ENCODE measurements around the gene TECTA. TPM values are rescaled to one million over a fixed set of nuclear protein-coding genes. Genes with fewer than 3 reads are reported as not detected.

Gene TECTA
- polyA plus RNA-seq, 3 donors, result 0.45 TPM; not detected in 2

- intact Hi-C loops (cut with micrococcal nuclease), result no loop called here
- H3K27me3 Mint-ChIP-seq (ENCODE audit: low read depth in 3 of 3), result peaks cover 3 to 8% (median 4%) of the 10 kb centered on the region in 3 donors
- 100% methylated on average over 1 of the region's 1 CpG for WGBS (ENCODE audit: insufficient coverage)
These were observed 127.8 kb downstream of the TECTA start for GRCh38 chr11:121228851-121229250.

DNA sequence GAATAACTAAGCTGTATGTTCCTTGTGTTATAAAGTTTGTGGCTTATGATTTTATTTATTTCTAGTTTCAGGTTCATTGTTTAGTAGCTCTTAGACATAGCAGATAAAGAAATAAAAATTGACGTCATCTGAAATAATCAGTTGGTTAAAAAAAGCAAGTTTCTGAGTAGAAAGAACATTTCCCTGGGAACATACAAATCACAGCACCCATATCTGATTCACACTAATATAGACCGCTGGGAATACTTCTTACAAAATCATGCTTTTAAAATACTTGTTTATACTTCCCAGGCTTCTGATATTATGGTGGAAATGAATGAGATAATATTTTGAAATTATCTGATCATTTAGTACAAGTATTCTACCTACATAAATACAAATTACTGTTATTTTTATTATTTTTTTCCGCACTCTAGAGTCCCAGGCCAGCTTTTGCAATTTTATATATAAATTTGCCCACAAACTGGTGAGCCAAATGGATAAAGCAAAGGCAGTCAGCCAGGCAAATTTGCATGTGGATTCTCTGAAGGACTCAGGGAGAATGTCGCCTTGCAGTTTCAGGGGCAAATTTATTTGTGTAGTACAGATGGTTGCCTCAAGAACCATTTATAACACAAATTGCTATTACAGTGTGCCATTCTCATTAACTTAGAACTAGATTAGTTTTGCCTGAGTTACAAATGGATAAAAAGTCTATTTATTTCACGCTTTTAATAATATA lies 128.6 kb downstream of the TECTA start:
- no CpG with 5 or more reads among the region's 5 CpGs for WGBS (ENCODE audit: insufficient coverage)
- Histone ChIP-seq H3K4me1 (ENCODE audit: control insufficient read depth in 1 of 2, insufficient read depth in 2 of 2, low read length in 2 of 2) (no peaks in the 10 kb centered on the region), H4K20me1 (ENCODE audit: insufficient read depth, low read length) (no peaks in the 10 kb centered on the region), H3K9ac (ENCODE audit: insufficient read depth, low read length, poor library complexity, severe bottlenecking) (no peak overlapping the region), H3K9me3 (replicated peaks in 1 of 2; ENCODE audit: control insufficient read depth in 1 of 2, insufficient read depth in 1 of 2, low read length in 2 of 2) (no peaks in the 10 kb centered on the region), H3K4me3 (replicated peaks in 1 of 3; ENCODE audit: low read depth in 2 of 3, low read length in 3 of 3) (no peak overlapping the region), H3K36me3 (replicated peaks in 1 of 2; ENCODE audit: control insufficient read depth in 1 of 2, insufficient read depth in 2 of 2, low read length in 2 of 2) (no peaks in the 10 kb centered on the region), H2AFZ (ENCODE audit: insufficient read depth, low read depth, low read length, poor library complexity, severe bottlenecking) (no peak overlapping the region), H3K27ac (ENCODE audit: low read depth in 1 of 2, low read length in 2 of 2) (no peak overlapping the region), H3K79me2 (ENCODE audit: insufficient read depth, low read length) (no peaks in the 10 kb centered on the region), H3K4me2 (replicated peaks; ENCODE audit: extremely low read depth, low read length, poor library complexity, severe bottlenecking) (no peak overlapping the region), H3K27me3 (ENCODE audit: control insufficient read depth in 2 of 2, insufficient read depth in 2 of 2, low read length in 2 of 2) (peaks cover 0 to 8% of the 10 kb centered on the region in 2 donors)
- TF ChIP-seq, protein P1, sequence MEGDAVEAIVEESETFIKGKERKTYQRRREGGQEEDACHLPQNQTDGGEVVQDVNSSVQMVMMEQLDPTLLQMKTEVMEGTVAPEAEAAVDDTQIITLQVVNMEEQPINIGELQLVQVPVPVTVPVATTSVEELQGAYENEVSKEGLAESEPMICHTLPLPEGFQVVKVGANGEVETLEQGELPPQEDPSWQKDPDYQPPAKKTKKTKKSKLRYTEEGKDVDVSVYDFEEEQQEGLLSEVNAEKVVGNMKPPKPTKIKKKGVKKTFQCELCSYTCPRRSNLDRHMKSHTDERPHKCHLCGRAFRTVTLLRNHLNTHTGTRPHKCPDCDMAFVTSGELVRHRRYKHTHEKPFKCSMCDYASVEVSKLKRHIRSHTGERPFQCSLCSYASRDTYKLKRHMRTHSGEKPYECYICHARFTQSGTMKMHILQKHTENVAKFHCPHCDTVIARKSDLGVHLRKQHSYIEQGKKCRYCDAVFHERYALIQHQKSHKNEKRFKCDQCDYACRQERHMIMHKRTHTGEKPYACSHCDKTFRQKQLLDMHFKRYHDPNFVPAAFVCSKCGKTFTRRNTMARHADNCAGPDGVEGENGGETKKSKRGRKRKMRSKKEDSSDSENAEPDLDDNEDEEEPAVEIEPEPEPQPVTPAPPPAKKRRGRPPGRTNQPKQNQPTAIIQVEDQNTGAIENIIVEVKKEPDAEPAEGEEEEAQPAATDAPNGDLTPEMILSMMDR (IDR thresholded peaks at IDR 0.05), result no peak
- no peak for DNase-seq
- H3K27me3 Mint-ChIP-seq (ENCODE audit: low read depth in 3 of 3), result peaks cover 3 to 8% (median 4%) of the 10 kb centered on the region in 3 donors
- no peaks in the 10 kb centered on the region for H3K4me1 Mint-ChIP-seq
- H3K9me3 Mint-ChIP-seq, result peaks cover 0 to 2% (median 0%) of the 10 kb centered on the region in 7 donors
- H3K4me3 Mint-ChIP-seq, result no peak overlapping the region
- no peaks in the 10 kb centered on the region for H3K36me3 Mint-ChIP-seq
- no peak overlapping the region for H3K27ac Mint-ChIP-seq
- intact Hi-C loops (cut with micrococcal nuclease), result no loop called here

More at GRCh38 chr11:121228851-121229250, 127.8 kb downstream of the TECTA start:
- no peak for DNase-seq
- no peaks in the 10 kb centered on the region for H3K4me1 Mint-ChIP-seq
- H3K4me3 Mint-ChIP-seq, result no peak overlapping the region
- TF ChIP-seq, protein P1 (IDR thresholded peaks at IDR 0.05), result no peak
- Histone ChIP-seq H3K9me3 (replicated peaks in 1 of 2; ENCODE audit: control insufficient read depth in 1 of 2, insufficient read depth in 1 of 2, low read length in 2 of 2) (no peaks in the 10 kb centered on the region), H3K4me1 (ENCODE audit: control insufficient read depth in 1 of 2, insufficient read depth in 2 of 2, low read length in 2 of 2) (no peaks in the 10 kb centered on the region), H3K27ac (ENCODE audit: low read depth in 1 of 2, low read length in 2 of 2) (no peak overlapping the region), H3K36me3 (replicated peaks in 1 of 2; ENCODE audit: control insufficient read depth in 1 of 2, insufficient read depth in 2 of 2, low read length in 2 of 2) (no peaks in the 10 kb centered on the region), H2AFZ (ENCODE audit: insufficient read depth, low read depth, low read length, poor library complexity, severe bottlenecking) (no peak overlapping the region), H3K4me2 (replicated peaks; ENCODE audit: extremely low read depth, low read length, poor library complexity, severe bottlenecking) (no peak overlapping the region), H3K79me2 (ENCODE audit: insufficient read depth, low read length) (no peaks in the 10 kb centered on the region), H4K20me1 (ENCODE audit: insufficient read depth, low read length) (no peaks in the 10 kb centered on the region), H3K4me3 (replicated peaks in 1 of 3; ENCODE audit: low read depth in 2 of 3, low read length in 3 of 3) (no peak overlapping the region), H3K9ac (ENCODE audit: insufficient read depth, low read length, poor library complexity, severe bottlenecking) (no peak overlapping the region), H3K27me3 (ENCODE audit: control insufficient read depth in 2 of 2, insufficient read depth in 2 of 2, low read length in 2 of 2) (peaks cover 0 to 5% of the 10 kb centered on the region in 2 donors)
- peaks cover 0 to 2% (median 0%) of the 10 kb centered on the region in 7 donors for H3K9me3 Mint-ChIP-seq
- H3K27ac Mint-ChIP-seq, result no peak overlapping the region
- no peaks in the 10 kb centered on the region for H3K36me3 Mint-ChIP-seq

Measured in CD14-positive monocyte (primary cell).